Endothelial cell of umbilical vein (primary cell): ENCODE results near the gene C7. TPM values are rescaled to one million over a fixed set of nuclear protein-coding genes. Genes with fewer than 3 reads are reported as not detected.

Experiments used
- BruUV-seq: library from RNA; stranded (reverse); fragments of 400-500 nt; replicated peaks from 2 replicates; lab custom pipeline; 2021; lab: Mats Ljungman, UMichigan
- CTCF ChIA-PET: fragments of 300-600, 350-600 bp; sonication (Branson Sonifier 250); formaldehyde crosslinking; loops from one replicate; lab custom pipeline; 2021; ENCODE audit warnings: antibody characterized with exemption, inconsistent platforms; lab: Charles Lee
- POLR2A ChIA-PET: fragments of 300-600, 350-600 bp; sonication (Branson Sonifier 250); formaldehyde crosslinking; loops from one replicate; lab custom pipeline; 2021; ENCODE audit warnings: antibody characterized with exemption, inconsistent platforms; lab: Charles Lee
- DNase-seq: peaks from one replicate; pipeline ENCODE4 v3.0.0-alpha.2; 2011; ENCODE audit warnings: low read depth, low spot score
- FAIRE-seq: peaks from 2 replicates; lab custom pipeline; 2011; peaks lifted over from hg19 to GRCh38; lab: Jason Lieb, UNC
- H2AFZ ChIP-seq: 2 replicates; pipeline ENCODE4 v1.6.0; 2012; ENCODE audit warnings: low read depth, low read length, control low read depth, inconsistent platforms
- H3K27ac ChIP-seq: 2 replicates; pipeline ENCODE4 v1.5.1; 2011; ENCODE audit warnings: low read depth, mild to moderate bottlenecking, control low read depth, low read length, moderate library complexity; ENCODE audit not compliant: insufficient read depth
- H3K27me3 ChIP-seq, 2 experiments: 2 replicates each; pipeline versions ENCODE4 v1.6.0 to v1.6.1; 2011; ENCODE audit warnings: low read length in 2 of 2, mixed read lengths in 1 of 2; ENCODE audit not compliant: control insufficient read depth in 2 of 2, insufficient read depth in 2 of 2
- H3K36me3 ChIP-seq, 2 experiments: 2 replicates in 1 of 2; 3 replicates in 1 of 2; pipeline ENCODE4 v1.5.1; 2011; ENCODE audit warnings: low read length in 2 of 2, mild to moderate bottlenecking in 1 of 2, moderate library complexity in 1 of 2; ENCODE audit not compliant: control insufficient read depth in 2 of 2, insufficient read depth in 2 of 2; ENCODE audit errors: extremely low read depth in 1 of 2
- H3K4me1 ChIP-seq: 3 replicates; pipeline ENCODE4 v1.5.1; 2011; ENCODE audit warnings: mild to moderate bottlenecking, low read length; ENCODE audit not compliant: control insufficient read depth, insufficient read depth; ENCODE audit errors: extremely low read depth
- H3K4me2 ChIP-seq: 2 replicates; pipeline ENCODE4 v1.6.1; 2011; ENCODE audit warnings: low read length, control low read depth, mixed read lengths; ENCODE audit not compliant: insufficient read depth
- H3K4me3 ChIP-seq, 3 experiments: fragments of 200-600 bp in 1 of 3; sonication (generic), shearing (Covaris generic) in 1 of 3; replicated peaks in 1 of 3; 2 replicates each; pipeline ENCODE4 v1.5.1; 2011 to 2016; ENCODE audit warnings: control low read depth in 3 of 3, low read length in 3 of 3, mild to moderate bottlenecking in 2 of 3, inconsistent platforms in 1 of 3, low read depth in 1 of 3, moderate library complexity in 1 of 3; ENCODE audit not compliant: insufficient read depth in 1 of 3
- H3K79me2 ChIP-seq: 2 replicates; pipeline ENCODE4 v1.6.0; 2012; ENCODE audit warnings: low read length, inconsistent platforms; ENCODE audit not compliant: control insufficient read depth, insufficient read depth
- H3K9ac ChIP-seq: replicated peaks from 2 replicates; pipeline ENCODE3; 2011; ENCODE audit warnings: low read length, control low read depth; ENCODE audit not compliant: insufficient read depth; ENCODE audit errors: extremely low read depth
- H3K9me1 ChIP-seq: replicated peaks from 3 replicates; pipeline ENCODE4 v1.6.0; 2011; ENCODE audit warnings: mild to moderate bottlenecking, low read length; ENCODE audit not compliant: control insufficient read depth, insufficient read depth; ENCODE audit errors: extremely low read depth
- H3K9me3 ChIP-seq: replicated peaks from 2 replicates; pipeline ENCODE4 v1.5.1; 2012; ENCODE audit warnings: low read length, inconsistent platforms; ENCODE audit not compliant: control insufficient read depth, insufficient read depth
- H4K20me1 ChIP-seq: replicated peaks from 2 replicates; pipeline ENCODE3; 2011; ENCODE audit warnings: mild to moderate bottlenecking, low read length; ENCODE audit not compliant: control insufficient read depth, insufficient read depth; ENCODE audit errors: extremely low read depth
- CTCF ChIP-seq, 2 donors: IDR thresholded peaks; 1 replicate in 1 of 2; 2 replicates in 1 of 2; pipeline ENCODE4 v1.5.1; 2011; ENCODE audit warnings: low read length in 2 of 2, mild to moderate bottlenecking in 2 of 2, moderate library complexity in 2 of 2, control low read depth in 1 of 2, inconsistent platforms in 1 of 2, low read depth in 1 of 2; ENCODE audit not compliant: insufficient read depth in 1 of 2; ENCODE audit errors: extremely low read depth in 1 of 2
- EZH2 ChIP-seq: IDR thresholded peaks from 2 replicates; pipeline ENCODE4 v1.6.1; 2012; ENCODE audit warnings: borderline replicate concordance, low read depth, mild to moderate bottlenecking, moderate library complexity, low read length, inconsistent platforms; ENCODE audit not compliant: severe bottlenecking
- FOS ChIP-seq: IDR thresholded peaks from 2 replicates; pipeline ENCODE4 v1.6.1; 2011; ENCODE audit warnings: mild to moderate bottlenecking, low read length, moderate library complexity, borderline replicate concordance; ENCODE audit not compliant: insufficient read depth
- GATA2 ChIP-seq: IDR thresholded peaks from 2 replicates; pipeline ENCODE4 v1.7.0; 2011; ENCODE audit warnings: low read depth, mild to moderate bottlenecking, moderate library complexity, mixed read lengths, low read length; ENCODE audit not compliant: insufficient read length, insufficient read depth
- JUN ChIP-seq: IDR thresholded peaks from 2 replicates; pipeline ENCODE4 v1.6.1; 2011; ENCODE audit warnings: borderline replicate concordance, low read depth; ENCODE audit not compliant: insufficient read length, insufficient read depth
- MYC ChIP-seq: IDR thresholded peaks from one replicate; pipeline ENCODE4 v1.6.1; 2011; ENCODE audit warnings: mild to moderate bottlenecking, low read depth, low read length
- POLR2A ChIP-seq: IDR thresholded peaks from 2 replicates; pipeline ENCODE4 v1.6.1; 2012; ENCODE audit warnings: low read depth, mild to moderate bottlenecking, control low read depth, low read length
- POLR2AphosphoS5 ChIP-seq: IDR thresholded peaks from 2 replicates; pipeline ENCODE4 v1.6.1; 2012; ENCODE audit warnings: low read depth, mild to moderate bottlenecking, control low read depth, low read length, moderate library complexity; ENCODE audit not compliant: insufficient read depth
- dilution Hi-C: fragments of 300-500 bp; cut with MboI; formaldehyde crosslinking; loops from one replicate; pipeline ENCODE4 v1.15.0; 2019; ENCODE audit warnings: low sequenced_read_pairs; ENCODE audit not compliant: extremely low pct_ligation_motif_present
- intact Hi-C: fragments of 100-400 bp; cut with micrococcal nuclease; formaldehyde crosslinking; loops from one replicate; pipeline ENCODE4 v1.10.0; 2022
- polyA plus RNA-seq, 4 experiments: library from polyadenylated mRNA; depleted of rRNA in 3 of 4; stranded (reverse) in 3 of 4; unstranded in 1 of 4; fragments of >200 nt; gene quantifications; 2 replicates each; pipeline versions ENCODE4 v1.2.1 to v1.2.3, GENCODE V29; 2011 to 2012; ENCODE audit warnings: missing spikeins in 1 of 4
- total RNA-seq: library from RNA; stranded (reverse); gene quantifications from 2 replicates; pipeline ENCODE4 v1.2.3, GENCODE V29; 2021
- TF ChIP-seq, protein P1 (sequence below): IDR thresholded peaks from 2 replicates; pipeline ENCODE4 v1.6.1; 2011; ENCODE audit not compliant: insufficient read depth, insufficient read length

Gene C7
- total and polyA plus RNA-seq, 2 donors (not counting 3 experiments of a cell fraction or from before 2014, with no cell fraction given), result 0.08 to 0.29 TPM

DNA sequence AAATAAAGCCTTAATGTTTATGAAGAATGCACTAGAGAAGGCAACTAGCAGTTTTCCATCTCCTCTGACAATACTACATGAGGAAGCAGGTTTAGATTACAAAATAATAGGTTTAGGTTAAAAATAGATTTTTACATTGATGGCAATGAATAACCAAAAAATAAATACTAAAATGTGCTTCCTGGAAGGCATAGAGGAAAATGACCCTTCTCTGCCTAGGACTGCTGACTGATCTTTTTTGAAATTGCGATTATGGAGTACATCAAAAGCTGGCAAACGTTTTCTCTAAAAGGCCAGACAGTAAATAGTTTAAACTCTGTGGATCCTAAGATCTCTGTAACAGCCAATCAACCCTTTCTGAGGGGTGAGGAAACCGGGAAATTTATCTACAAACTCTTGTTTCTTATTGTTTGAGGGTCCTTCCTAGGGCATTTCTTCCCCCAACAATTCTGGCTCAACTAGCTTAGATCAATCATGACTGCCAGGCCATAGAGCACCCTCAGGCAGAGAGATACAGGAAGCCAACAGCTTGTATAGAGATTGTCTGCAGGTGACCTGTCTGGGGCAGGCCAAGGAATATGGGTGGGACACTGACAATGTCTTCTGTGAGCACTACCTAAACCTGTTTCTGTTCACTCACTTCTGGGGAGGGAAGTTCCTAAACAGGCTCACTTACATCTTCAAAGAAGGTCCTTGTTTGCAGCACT is 94.5 kb downstream of the C7 start:
- Histone ChIP-seq H4K20me1 (no peaks in the 10 kb centered on the region), H3K79me2 (no peaks in the 10 kb centered on the region), H2AFZ (no peak overlapping the region), H3K9ac (no peak overlapping the region), H3K9me3 (no peaks in the 10 kb centered on the region), H3K36me3 (no peaks in the 10 kb centered on the region), H3K4me1 (no peaks in the 10 kb centered on the region), H3K27ac (no peak overlapping the region), H3K4me2 (no peak overlapping the region), H3K4me3 (no peak overlapping the region), H3K9me1 (no peaks in the 10 kb centered on the region), H3K27me3 (no peaks in the 10 kb centered on the region)
- DNase-seq (no peak), FAIRE-seq (peak; percentile 12)
- CTCF ChIA-PET, result no interaction called here
- no TSS peak for BruUV-seq
- intact Hi-C loops, result no loop called here
- POLR2A ChIA-PET, result no interaction called here
- TF ChIP-seq FOS, result no peak
- no peak for TF ChIP-seq POLR2AphosphoS5
- TF ChIP-seq MYC, result no peak
- TF ChIP-seq POLR2A, result no peak
- TF ChIP-seq JUN, result no peak
- TF ChIP-seq, protein P1, sequence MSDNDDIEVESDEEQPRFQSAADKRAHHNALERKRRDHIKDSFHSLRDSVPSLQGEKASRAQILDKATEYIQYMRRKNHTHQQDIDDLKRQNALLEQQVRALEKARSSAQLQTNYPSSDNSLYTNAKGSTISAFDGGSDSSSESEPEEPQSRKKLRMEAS, result no peak
- no peak for TF ChIP-seq EZH2
- TF ChIP-seq GATA2, result no peak
- no peak for TF ChIP-seq CTCF (IDR thresholded peaks at IDR 0.05; ENCODE audit: extremely low read depth in 1 of 2, insufficient read depth in 1 of 2, low read depth in 1 of 2, low read length in 2 of 2)
- dilution Hi-C loops, result no loop called here
